Amniotic epithelial cell (primary cell): ENCODE data around the gene ATP11B.

Source experiments
- DNase-seq: peaks from one replicate; pipeline ENCODE4 v3.0.0-alpha.2; 2010; ENCODE audit warnings: low read depth

The ATP11B gene

DNA sequence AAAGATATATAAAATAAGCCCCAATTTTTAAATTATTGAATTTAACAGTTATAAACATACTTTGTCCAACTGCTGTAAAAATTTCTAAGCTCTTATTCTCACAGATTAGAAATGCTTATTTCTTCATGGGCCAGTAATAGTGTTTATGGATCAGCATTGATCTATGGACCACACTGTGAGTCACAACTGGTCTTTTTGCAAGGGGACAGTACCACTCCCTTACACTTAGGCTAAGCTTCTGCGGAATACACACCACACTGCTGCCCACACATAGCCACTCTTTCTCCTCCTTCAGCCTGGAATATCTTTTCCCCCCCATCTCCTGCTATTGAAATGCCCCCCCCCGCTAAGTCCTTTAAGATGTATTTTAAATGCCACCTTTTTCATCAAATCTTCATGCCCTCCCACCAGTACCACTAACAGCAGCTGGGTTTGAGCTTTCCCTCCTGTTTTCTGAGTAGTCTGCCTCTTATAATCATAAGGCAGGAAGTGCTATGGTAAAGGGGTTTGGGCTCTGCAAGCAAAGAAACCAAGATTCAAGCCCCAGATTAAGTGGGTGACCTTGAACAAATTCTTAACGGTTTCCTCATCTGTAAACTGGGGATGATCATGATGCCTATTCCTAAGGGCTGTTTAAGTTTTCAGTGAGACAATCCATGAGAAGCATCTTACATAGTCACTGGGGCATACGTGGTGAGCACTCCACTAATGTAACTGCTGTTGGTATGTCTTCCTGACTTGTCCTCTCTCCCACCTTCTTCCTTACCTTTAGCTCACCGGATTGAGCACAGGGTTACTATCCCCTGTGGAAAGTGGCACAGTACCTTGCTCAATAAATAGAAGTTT, 117.9 kb downstream of the ATP11B start:
- no peak for DNase-seq

DNA sequence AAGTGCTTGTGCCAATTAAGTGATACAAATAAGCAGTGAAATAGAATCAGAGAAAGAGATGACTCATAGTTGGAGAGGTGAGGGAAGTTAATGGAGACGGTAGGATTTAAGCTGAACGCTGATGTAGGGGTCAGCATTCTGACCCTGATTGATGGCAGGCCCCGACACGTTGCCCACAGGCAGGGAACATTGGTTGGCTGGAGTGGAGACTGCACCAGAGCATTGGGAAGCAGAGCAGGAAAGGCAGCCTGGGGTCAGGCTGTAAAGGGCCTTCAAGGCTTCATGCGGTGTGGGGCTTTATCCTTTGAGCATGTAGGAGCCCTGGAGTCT, 118.4 kb downstream of the ATP11B start:
- peak; percentile 19 for DNase-seq

DNA sequence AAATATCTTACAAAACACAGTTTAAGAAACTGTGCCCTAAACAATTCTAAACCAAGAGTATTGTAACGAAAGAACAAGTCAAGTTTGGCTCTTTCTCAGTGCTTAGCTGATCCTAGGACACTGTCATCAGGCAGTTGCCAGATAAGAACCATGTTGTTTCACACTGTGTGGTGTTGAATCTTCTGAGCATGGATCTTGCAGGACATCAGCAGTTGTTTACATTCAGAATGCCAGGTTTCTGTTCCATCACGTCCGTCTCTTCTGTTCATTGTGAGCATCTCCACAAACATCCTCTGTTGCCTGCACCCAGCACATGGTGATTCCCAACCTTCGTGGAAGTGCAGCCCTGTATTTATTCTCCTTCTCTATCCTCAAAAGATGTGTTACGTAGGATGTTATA, 119.2 kb downstream of the ATP11B start:
- DNase-seq = no peak

DNA sequence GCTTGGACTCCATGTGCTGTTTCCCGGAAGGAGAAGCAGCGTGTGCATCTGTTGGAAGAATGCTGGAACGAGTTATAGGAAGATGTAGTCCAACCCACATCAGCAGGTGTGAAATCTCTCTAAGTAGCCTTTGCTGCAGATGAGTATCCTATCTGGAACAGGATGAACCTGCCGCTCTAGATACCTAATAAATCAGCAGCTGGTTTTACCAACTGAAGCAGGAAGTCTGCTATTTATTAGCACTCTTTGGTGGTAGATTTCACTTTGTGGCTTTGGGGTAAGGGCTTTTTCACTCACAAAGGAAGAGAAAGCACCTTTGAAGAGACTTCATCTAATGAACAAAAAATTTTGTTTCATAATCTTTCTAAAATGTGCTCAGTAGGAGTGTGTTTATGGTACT, 120.6 kb downstream of the ATP11B start:
- no peak for DNase-seq

DNA sequence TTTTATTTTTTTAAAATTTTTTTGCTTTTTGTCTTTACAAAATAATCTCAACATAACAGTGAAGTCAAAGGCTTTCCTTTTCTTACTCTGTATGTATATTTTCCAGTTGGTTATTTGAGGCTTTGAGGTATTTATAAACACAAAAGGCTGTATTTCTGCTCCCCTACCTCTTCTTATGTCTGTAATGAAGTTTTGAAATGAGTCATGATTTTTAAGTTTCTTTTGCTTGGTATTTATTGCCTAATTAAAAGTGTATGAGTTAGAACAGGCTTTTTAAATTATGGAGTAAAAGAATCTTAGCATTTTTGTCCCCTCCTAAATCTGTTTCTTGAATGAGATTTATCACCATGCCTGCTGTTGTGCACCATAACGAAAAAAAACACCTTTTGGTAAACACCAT, 121.0 kb downstream of the ATP11B start:
- DNase-seq = no peak

DNA sequence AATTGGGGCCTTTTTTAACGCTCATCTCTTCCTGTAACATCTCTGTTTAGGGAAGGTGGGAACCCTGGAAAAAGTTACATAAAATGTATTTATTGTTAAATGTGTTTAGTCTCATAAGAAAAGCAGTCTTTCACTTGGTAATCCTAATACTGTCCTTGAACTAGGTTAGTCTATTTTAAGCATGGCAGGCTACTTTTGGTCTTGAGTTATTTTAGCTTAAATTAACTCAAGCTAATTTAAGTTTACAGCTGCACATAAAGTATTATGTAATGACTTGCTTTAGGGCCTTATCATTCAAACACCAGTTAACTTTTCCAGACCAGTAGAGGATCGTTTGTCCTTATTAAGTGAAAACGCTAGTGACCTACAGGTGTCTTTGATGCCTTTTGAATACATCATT, 123.8 kb downstream of the ATP11B start:
- DNase-seq = no peak

DNA sequence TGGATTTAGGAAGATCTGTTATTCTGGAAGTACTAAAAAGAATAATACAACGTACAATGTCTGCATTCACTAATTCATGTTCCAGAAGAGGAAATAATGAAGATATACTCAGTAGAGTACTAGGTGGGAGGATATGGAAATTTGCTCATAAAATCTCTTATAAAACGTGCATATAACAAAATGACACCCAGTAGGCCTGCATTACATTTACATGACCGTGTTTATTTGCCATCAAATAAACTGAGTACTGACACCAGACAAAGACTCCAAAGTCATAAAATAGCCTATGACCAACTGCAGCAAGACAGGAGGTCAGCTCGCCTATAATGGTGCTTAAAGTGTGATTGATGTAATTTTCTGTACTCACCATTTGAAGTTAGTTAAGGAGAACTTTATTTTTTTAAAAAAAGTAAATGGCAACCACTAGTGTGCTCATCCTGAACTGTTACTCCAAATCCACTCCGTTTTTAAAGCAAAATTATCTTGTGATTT, 126.6 kb downstream of the ATP11B start:
- no peak for DNase-seq

DNA sequence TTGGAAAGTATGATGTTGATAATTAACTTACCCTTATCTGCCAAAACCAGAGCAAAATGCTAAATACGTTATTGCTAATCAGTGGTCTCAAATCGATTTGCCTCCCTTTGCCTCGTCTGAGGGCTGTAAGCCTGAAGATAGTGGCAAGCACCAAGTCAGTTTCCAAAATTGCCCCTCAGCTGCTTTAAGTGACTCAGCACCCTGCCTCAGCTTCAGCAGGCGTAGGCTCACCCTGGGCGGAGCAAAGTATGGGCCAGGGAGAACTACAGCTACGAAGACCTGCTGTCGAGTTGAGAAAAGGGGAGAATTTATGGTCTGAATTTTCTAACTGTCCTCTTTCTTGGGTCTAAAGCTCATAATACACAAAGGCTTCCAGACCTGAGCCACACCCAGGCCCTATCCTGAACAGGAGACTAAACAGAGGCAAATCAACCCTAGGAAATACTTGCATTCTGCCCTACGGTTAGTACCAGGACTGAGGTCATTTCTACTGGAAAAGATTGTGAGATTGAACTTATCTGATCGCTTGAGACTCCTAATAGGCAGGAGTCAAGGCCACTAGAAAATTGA, 127.3 kb downstream of the ATP11B start:
- no peak for DNase-seq

DNA sequence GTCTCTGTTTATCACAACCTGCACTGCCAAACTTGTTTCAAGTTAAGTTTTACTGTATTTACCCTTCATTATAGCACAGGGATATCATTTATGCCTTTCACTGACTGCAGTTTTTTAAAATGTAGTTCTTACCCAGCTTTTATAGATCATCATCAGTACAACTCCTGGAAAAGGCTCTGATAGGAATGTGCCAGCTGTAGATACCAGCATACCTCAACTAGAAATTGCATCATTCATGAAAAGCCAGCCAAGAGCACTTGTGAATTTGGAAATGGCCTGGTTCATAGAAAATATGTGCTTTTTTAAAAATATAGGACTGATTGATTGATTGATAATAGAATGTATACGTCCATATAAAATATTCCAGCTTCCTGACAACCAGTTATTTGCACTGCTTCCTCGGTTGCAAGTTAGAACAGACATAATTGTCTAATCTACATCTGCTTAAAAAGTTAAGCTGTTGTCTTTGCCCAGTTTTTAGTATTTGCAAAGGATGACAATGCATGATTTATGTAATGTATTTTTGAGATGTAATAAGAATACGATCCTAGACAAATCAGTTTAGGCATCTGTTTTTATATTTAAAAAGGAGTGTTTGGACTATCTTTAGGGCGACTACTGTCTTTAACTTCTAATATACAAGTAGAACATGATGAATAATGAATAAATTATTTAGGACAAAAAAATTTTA, 128.5 kb downstream of the ATP11B start:
- DNase-seq = peak; percentile 40

DNA sequence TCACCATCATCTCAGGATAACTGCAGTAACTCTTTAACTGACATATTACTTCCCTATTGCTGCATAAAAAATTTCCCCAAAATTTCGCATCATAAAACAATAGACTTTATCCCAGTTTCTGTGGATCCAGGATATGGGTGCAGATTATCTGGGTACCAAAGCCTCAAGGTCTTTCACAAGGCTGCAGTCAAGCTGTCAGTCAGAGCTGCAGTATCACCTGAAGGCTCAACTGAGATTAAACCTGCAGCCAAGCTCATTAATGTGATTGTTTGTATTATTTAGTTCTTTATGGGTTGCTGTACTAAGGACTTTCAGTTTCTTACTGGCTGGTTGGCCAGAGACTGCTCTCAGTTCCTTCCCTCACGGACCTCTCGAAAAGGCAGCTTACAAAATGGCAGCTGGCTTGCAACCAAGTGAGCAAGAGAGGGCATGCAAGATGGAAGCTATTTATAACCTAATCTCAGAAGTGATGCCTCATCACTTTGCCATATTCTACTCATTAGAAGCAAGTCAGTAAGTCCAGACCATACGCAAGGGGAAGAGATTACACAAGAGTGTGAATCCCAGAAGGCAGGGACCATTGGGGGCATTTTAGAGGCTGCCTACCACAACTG, 132.1 kb downstream of the ATP11B start:
- DNase-seq = peak; percentile 75

DNA sequence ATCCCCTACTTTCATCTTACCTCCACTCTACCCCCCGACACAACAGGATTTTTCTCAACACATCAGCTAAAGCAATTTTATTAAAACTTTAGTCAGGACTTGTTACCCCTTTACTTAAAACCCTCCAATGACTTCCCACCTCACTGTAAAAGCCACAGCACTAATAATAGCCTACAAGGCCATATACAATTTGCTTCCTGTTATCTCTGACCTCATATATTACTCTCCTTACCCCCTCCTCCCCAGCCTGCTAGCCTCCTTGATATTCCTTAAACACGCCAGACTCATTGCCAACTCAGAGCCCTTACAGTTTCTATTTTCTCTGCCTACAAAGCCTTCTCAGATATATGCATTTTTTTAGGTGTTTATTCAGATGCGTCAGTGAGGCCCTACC, 132.6 kb downstream of the ATP11B start:
- DNase-seq = no peak

DNA sequence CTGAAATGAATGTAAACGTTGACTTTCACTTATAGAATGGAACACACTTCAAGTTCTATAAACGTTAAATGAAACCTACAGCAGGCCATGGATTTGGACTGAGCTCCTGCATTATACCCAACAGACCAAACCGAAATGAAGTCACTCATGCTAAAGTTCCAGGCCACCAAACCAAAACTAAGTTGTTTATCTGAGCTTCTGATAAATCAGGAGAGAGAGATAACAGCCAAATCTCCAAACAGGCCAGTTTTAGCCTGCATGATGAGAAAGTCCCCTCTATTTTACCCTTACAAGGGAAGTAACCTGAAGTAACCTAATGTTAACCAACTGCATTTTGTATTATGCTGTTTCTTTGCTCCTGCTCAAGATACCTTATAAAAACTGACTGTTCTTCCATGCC, 142.5 kb downstream of the ATP11B start:
- no peak for DNase-seq

DNA sequence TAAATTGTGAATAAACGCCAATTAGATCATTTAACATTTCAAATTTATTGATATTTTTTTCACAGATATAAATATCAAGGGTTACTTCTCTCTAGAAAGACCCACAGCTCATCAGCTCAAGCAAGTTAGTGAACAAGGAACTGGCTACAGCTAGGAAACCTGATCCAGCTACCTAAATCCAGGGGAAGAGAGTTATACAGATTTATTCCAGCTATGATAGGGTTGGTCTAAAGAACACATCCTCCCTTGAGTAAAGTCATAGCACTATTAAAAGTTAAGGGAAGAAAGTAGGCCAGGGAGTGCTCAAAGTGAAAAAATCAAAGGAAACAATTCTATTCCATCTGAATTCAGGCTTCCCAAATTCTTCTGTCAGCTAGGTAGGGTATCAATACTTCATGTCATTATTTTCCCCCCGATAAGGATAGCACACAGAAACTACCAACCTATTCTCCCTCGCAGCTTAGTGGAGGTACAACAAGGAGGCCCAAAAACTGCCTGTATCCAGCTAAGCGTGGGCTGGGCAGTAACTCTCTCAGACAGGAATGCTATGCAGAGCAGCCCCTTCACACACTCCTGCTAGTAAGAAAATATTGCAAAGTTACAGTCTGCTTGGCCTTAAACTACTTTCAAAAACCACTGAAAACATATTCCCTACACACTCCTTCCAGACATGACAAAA, 143.1 kb downstream of the ATP11B start:
- no peak for DNase-seq

DNA sequence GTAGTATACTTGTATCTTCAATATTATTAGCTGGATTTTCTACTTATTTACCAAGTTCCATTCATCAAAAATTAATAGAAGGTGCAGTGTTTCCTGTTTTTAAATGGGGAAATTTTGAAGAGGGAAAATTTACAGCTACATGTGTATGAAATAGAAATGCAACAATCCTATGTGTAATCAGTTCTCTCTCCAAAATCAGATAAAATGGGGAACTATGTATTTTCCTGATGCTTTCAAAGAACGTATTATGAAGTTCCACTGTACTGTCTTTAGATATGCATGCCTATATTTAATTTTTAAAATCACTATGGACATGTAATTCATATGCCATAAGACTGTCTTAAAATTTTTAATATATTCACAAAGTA, 143.6 kb downstream of the ATP11B start:
- no peak for DNase-seq

DNA sequence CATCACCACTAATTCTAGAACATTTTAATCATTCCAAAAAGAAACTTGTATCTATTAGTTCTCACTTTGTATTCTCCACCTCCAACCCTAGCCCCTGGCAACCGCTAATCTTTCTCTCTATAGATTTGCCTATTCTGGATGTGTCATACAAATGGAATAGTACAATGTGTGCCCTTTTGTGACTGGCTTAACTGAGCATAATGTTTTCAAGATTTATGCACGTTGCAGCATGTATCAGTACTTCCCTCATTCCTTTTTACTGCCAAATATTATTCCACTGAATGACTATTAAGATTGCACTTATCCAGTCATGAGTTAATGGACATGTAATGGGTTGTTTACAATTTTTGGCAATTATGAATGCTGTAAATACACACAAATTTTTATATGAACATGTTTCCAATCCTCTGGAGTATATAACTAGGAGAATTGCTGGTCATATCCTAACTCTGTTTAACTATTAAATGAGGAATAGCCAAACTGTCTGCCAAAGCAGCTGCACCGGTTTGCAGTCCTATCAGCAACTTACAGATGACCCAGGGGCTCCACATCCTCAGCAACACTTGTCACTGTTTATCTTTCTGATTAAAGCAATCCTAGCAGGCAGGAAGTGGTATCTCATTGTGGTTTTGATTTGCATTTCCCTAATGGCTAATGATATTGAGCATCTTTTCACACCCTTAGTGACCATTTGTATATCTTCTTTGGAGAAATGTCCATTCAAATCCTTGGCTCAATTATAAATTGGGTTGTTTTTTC, 144.2 kb downstream of the ATP11B start:
- DNase-seq = no peak

DNA sequence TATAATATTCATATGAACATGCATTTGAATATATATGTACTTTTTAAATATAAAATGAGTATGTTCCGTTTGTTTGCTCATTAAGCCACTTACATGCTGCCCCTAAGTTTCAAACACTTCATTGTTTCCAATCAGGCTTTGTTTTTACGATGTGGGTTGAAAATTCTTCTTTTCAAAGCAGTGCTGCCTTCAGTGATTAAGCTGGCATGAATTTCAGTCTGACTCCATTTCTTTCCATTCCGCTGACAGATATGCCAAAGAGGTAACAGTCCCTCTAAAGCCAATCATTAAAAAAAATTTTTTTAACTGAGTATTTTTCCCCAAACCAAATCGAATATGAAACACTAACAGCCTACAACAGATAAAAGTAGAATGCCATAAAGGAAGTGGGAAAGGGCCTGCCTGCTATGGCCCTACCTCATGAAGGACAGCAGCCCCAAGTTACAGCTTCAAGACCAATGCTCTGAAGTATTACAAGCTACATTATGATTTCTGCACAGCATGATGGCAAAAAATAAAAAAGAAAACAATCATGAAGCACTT, 147.0 kb downstream of the ATP11B start:
- no peak for DNase-seq

DNA sequence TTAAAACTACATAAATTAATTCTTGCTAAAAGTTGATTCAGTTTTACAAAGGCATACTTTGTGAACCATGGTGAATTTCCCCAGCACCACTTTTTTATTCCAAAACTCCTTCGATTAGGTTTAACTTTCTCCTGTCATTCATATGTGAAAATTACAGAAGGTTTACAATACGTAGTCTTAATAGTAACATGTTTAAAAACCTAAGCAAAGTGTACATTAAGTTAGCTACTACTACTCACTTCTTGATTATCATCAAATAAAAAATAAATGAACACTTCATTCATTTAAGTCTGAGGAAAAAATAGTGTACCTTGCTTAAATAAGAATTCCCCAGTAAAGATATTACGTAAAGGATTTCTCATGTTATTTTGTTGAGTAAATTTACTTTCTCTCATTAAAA, 148.4 kb downstream of the ATP11B start:
- DNase-seq = no peak

DNA sequence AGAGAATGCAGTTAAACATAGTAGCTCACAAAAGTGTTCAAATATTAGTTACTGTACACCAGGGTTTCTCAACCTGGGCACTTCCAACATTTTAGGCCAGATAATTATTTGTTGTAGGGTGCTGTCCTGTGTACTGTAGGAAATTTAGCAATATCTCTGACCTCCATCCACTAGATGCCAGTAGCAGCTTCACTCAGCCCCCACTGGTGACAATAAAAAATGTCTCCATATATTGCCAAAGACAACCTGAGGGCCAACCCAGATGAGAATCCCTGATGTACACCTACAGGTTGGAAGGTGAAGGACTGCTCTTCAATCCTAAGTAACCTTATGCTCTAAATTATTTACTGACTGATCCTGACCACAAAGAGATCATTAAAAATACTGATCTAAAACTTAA, 154.6 kb downstream of the ATP11B start:
- DNase-seq = no peak

DNA sequence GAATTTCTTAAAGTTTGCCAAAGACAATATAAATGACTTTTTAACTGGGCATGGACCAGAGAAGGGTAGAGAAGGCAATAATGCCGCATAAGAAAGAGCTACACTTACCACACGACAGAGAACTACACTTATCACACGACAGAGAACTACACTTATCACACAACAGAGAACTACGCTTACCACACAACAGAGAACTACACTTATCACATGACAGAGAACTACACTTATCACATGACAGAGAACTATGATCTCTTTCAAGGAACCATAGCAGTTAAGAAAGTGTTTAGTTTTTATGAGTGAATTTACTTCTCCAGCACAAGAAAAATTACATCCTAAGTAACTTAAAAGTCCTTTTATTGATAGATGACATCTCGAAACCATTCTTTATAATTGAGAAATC, 155.0 kb downstream of the ATP11B start:
- DNase-seq = no peak

DNA sequence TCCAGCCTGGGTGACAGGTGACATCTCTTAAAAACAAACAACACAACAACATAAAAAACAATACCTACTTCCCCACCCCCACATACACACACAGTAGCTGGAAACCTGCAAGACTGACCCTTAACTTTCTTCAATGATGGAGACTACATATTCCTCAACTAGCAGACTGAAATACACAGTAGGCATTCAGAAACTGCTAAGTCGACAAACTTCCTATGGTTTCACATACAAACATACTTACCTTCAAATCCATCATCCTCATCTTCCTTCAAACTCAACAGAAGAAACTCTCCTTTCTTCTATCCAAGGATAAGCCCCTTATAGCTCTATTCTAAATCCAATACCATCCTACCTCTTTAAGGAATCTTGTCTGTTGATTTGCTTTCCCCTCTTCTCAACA, 156.4 kb downstream of the ATP11B start:
- no peak for DNase-seq

DNA sequence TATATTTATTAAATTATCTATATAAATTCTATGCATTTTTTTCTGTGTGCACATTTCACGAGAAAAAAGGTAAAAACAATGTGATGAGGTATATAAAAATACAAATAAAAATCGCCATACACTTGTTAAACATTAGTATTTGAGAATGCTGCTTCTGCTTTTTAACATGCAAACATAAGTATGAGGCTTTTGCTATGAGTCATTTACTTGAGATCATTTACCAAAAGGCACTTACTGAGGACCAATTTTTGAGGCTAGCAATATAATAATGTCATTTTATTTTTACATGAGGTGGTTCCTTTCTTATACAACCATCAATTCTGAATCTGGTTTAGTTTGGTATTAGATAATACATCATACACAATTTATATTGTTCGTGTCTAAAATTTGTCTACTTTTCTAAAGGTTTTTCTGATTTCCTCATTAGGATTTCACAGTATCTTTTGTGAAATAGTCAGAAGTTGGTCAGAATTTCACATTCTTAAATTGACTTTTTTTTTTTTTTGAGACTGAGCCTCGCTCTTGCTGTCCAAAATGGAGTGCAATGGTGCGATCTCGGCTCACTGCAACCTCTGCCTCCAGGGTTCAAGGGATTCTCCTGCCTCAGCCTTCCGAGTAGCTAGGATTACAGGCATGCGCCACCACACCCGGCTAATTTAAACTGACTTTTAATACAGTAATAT, 161.4 kb downstream of the ATP11B start:
- no peak for DNase-seq
